K562 (cell line): Measurements from ENCODE around the gene TMEM247. TPM values are rescaled to one million over a fixed set of nuclear protein-coding genes. Genes with fewer than 3 reads are reported as not detected.

ENCODE experiments used
- ATAC-seq: fragments of 200-7000 bp; cut with Tn5 transposase; 3 replicates; pipeline ENCODE4 v1.9.1; 2020; ENCODE audit warnings: moderate library complexity
- BruUV-seq: library from RNA; stranded (reverse); fragments of 400-500 nt; replicated peaks from 2 replicates; lab custom pipeline; 2021; lab: Mats Ljungman, UMichigan
- CTCF ChIA-PET: fragments of 300-600 bp; formaldehyde crosslinking; extraction: SDS; loops from one replicate; lab custom pipeline; 2021; ENCODE audit warnings: low intra/inter-chr PET ratio; lab: Yijun Ruan, JAX
- POLR2A ChIA-PET: fragments of 300-600, 350-650 bp; sonication (Branson Sonifier 250); formaldehyde crosslinking; extraction: SDS; loops from one replicate; lab custom pipeline; 2021; ENCODE audit warnings: antibody characterized with exemption, inconsistent platforms; lab: Yijun Ruan, JAX
- DNase-seq, 4 experiments: peaks; one replicate each; pipeline versions ENCODE4 v3.0.0 to v3.0.0-alpha.2; 2011 to 2018; ENCODE audit warnings: low spot score in 3 of 4, mixed read lengths in 3 of 4; ENCODE audit errors: extremely low read depth in 1 of 4
- FAIRE-seq: peaks from 2 replicates; lab custom pipeline; 2011; peaks lifted over from hg19 to GRCh38; lab: Jason Lieb, UNC
- H2AFZ ChIP-seq: 2 replicates; pipeline ENCODE4 v1.6.0; 2011; ENCODE audit warnings: low read depth, low read length, control low read depth, inconsistent platforms
- H3K27ac ChIP-seq: fragments of 200-600 bp; 3 replicates; pipeline ENCODE4 v1.8.0; 2011; ENCODE audit warnings: low read depth, mild to moderate bottlenecking, control low read depth, inconsistent platforms, low read length, moderate library complexity, mixed read lengths; ENCODE audit errors: extremely low read depth
- H3K27me3 ChIP-seq, 2 experiments: fragments of 300-600 bp in 1 of 2; 2 replicates in 1 of 2; 3 replicates in 1 of 2; pipeline versions ENCODE4 v1.6.0 to v1.8.0; 2011; ENCODE audit warnings: inconsistent platforms in 2 of 2, low read length in 2 of 2, mild to moderate bottlenecking in 1 of 2, mixed read lengths in 1 of 2, moderate library complexity in 1 of 2; ENCODE audit not compliant: control insufficient read depth in 2 of 2, insufficient read depth in 2 of 2
- H3K36me3 ChIP-seq: fragments of 300-600 bp; 3 replicates; pipeline ENCODE4 v1.8.0; 2011; ENCODE audit warnings: mild to moderate bottlenecking, low read length, inconsistent platforms; ENCODE audit not compliant: control insufficient read depth, insufficient read depth
- H3K4me1 ChIP-seq, 2 experiments: fragments of 200-600 bp in 1 of 2; replicated peaks in 1 of 2; 2 replicates in 1 of 2; 3 replicates in 1 of 2; pipeline versions ENCODE4 v1.5.1 to v1.8.0; 2011; ENCODE audit warnings: inconsistent platforms in 2 of 2, low read length in 2 of 2, mild to moderate bottlenecking in 1 of 2, mixed read lengths in 1 of 2, moderate library complexity in 1 of 2; ENCODE audit not compliant: control insufficient read depth in 2 of 2, insufficient read depth in 2 of 2
- H3K4me2 ChIP-seq: 2 replicates; pipeline ENCODE4 v1.6.1; 2011; ENCODE audit warnings: low read length, control low read depth, inconsistent platforms, mixed read lengths; ENCODE audit not compliant: insufficient read depth
- H3K4me3 ChIP-seq: fragments of 200-600 bp; sonication (generic), shearing (Covaris generic); 2 replicates; pipeline ENCODE4 v1.5.1; 2016; ENCODE audit warnings: control low read depth, inconsistent platforms
- H3K79me2 ChIP-seq: fragments of 200-600 bp; 3 replicates; pipeline ENCODE4 v1.8.0; 2011; ENCODE audit warnings: low read length, inconsistent platforms; ENCODE audit not compliant: control insufficient read depth, insufficient read depth
- H3K9ac ChIP-seq, 2 experiments: 2 replicates each; pipeline versions ENCODE4 v1.6.0 to v1.6.1; 2011; ENCODE audit warnings: low read depth in 2 of 2, low read length in 2 of 2, control low read depth in 1 of 2, inconsistent platforms in 1 of 2, mild to moderate bottlenecking in 1 of 2, mixed read lengths in 1 of 2; ENCODE audit not compliant: insufficient read depth in 1 of 2
- H3K9me1 ChIP-seq: one replicate; pipeline ENCODE4 v1.6.0; 2011; ENCODE audit warnings: inconsistent platforms, mild to moderate bottlenecking, low read length, moderate library complexity; ENCODE audit not compliant: control insufficient read depth, insufficient read depth
- H3K9me3 ChIP-seq: replicated peaks from 2 replicates; pipeline ENCODE4 v1.5.1; 2011; ENCODE audit warnings: low read depth, low read length, inconsistent platforms; ENCODE audit not compliant: control insufficient read depth, insufficient read depth
- H4K20me1 ChIP-seq: replicated peaks from 2 replicates; pipeline ENCODE4 v1.6.1; 2011; ENCODE audit warnings: low read length, inconsistent platforms, mixed read lengths; ENCODE audit not compliant: control insufficient read depth, insufficient read depth
- ARID2 ChIP-seq: fragments of 450-650 bp; IDR thresholded peaks from 2 replicates; pipeline ENCODE4 v1.6.1; 2017; ENCODE audit warnings: antibody characterized with exemption, mild to moderate bottlenecking
- BCOR ChIP-seq: fragments of 450-650 bp; IDR thresholded peaks from 2 replicates; pipeline ENCODE4 v1.6.1; 2016
- CBX2 ChIP-seq: fragments of 200-600 bp; sonication (generic); IDR thresholded peaks from one replicate; pipeline ENCODE4 v1.6.1; 2012; ENCODE audit warnings: mild to moderate bottlenecking, low read length, inconsistent platforms; ENCODE audit not compliant: insufficient read depth, poor library complexity, severe bottlenecking
- CBX3 ChIP-seq, 2 experiments: IDR thresholded peaks; 1 replicate in 1 of 2; 2 replicates in 1 of 2; pipeline ENCODE4 v1.6.1; 2012; ENCODE audit warnings: inconsistent platforms in 2 of 2, low read length in 2 of 2, borderline replicate concordance in 1 of 2, control low read depth in 1 of 2
- FOXJ2 ChIP-seq: fragments of 200-800 bp; sonication (Bioruptor generic); IDR thresholded peaks from 2 replicates; pipeline ENCODE4 v1.6.1; 2016; ENCODE audit warnings: missing genetic modification characterization, missing compliant biosample characterization
- HDAC2 ChIP-seq: fragments of 450-650 bp; IDR thresholded peaks from 2 replicates; pipeline ENCODE4 v1.6.1; 2016; ENCODE audit warnings: mild to moderate bottlenecking
- NFIC ChIP-seq: fragments of 450-650 bp; IDR thresholded peaks from 2 replicates; pipeline ENCODE4 v1.6.1; 2017; ENCODE audit warnings: mild to moderate bottlenecking, inconsistent platforms
- PHB ChIP-seq: fragments of 250-450 bp; sonication (Bioruptor Pico); IDR thresholded peaks from 2 replicates; pipeline ENCODE4 v1.5.0; 2021
- RB1 ChIP-seq: fragments of 450-650 bp; IDR thresholded peaks from 2 replicates; pipeline ENCODE4 v1.6.1; 2017; ENCODE audit warnings: low read depth, mild to moderate bottlenecking
- SMARCA5 ChIP-seq: fragments of 450-650 bp; IDR thresholded peaks from 2 replicates; pipeline ENCODE4 v1.6.1; 2016
- TEAD4 ChIP-seq, 2 experiments: sonication (generic) in 1 of 2; formaldehyde crosslinking in 1 of 2; IDR thresholded peaks; 2 replicates each; pipeline versions ENCODE4 v1.6.1 to v1.8.0; 2012 to 2022; ENCODE audit warnings: borderline replicate concordance in 1 of 2, inconsistent platforms in 1 of 2, low read length in 1 of 2, mild to moderate bottlenecking in 1 of 2, missing genetic modification reagents in 1 of 2
- ZC3H11A ChIP-seq: IDR thresholded peaks from 2 replicates; pipeline ENCODE4 v1.6.1; 2012; ENCODE audit warnings: low read depth, low read length, improper control_type of control experiment
- ZNF12 ChIP-seq: sonication (generic); formaldehyde crosslinking; IDR thresholded peaks from 2 replicates; pipeline ENCODE4 v1.4.0; 2020; ENCODE audit warnings: mild to moderate bottlenecking, missing genetic modification reagents
- ZNF445 ChIP-seq: fragments of 250-450 bp; sonication (Bioruptor Pico); IDR thresholded peaks from 2 replicates; pipeline ENCODE4 v1.4.0; 2020; ENCODE audit warnings: low read depth, mild to moderate bottlenecking, moderate library complexity
- ZNF76 ChIP-seq: fragments of 250-450 bp; sonication (Bioruptor Pico); IDR thresholded peaks from 2 replicates; pipeline ENCODE4 v1.4.0; 2020; ENCODE audit warnings: mild to moderate bottlenecking, moderate library complexity, borderline replicate concordance
- ZNF77 ChIP-seq: fragments of 250-450 bp; sonication (Bioruptor Pico); IDR thresholded peaks from 2 replicates; pipeline ENCODE4 v1.5.0; 2020
- WGBS: fragments of 100-300 bp; shearing (Covaris generic); methylation state at CpG from one replicate; pipeline ENCODE4 v1.1.6; 2016; ENCODE audit warnings: low coverage, mixed read lengths; ENCODE audit not compliant: insufficient coverage; ENCODE audit errors: missing lambda C conversion rate; 5-methylcytosine and 5-hydroxymethylcytosine counted together
- in situ Hi-C: fragments of 300-500 bp; cut with MboI; formaldehyde crosslinking; loops from 4 replicates; pipeline ENCODE4 v1.15.0; 2018; ENCODE audit warnings: inconsistent platforms, mixed read lengths
- intact Hi-C: fragments of 100-400 bp; cut with micrococcal nuclease; formaldehyde crosslinking; loops from 2 replicates; pipeline ENCODE4 v1.14.2; 2022
- polyA plus RNA-seq, 8 experiments: library from polyadenylated mRNA; depleted of rRNA in 4 of 8; stranded (reverse) in 5 of 8; unstranded in 3 of 8; fragments of >200 nt; fragmentation: Nextera tagmentation in 2 of 8; fragmentation: Illumina TruSeq in 1 of 8; extraction: Ambion mirVana in 2 of 8; extraction: Trizol in 1 of 8; gene quantifications; 2 replicates each; pipeline versions ENCODE4 v1.2.1 to v1.2.3, GENCODE V29; 2011 to 2014; ENCODE audit warnings: inconsistent platforms in 1 of 8, missing spikeins in 1 of 8
- total RNA-seq, 7 experiments: library from RNA; depleted of rRNA in 6 of 7; stranded (reverse); fragments of >200 nt in 6 of 7; fragmentation: Illumina TruSeq in 2 of 7; extraction: Trizol in 2 of 7; gene quantifications; 2 replicates each; pipeline versions ENCODE4 v1.2.1 to v1.2.3, GENCODE V29; 2011 to 2021; ENCODE audit warnings: low replicate concordance in 1 of 7
- TF ChIP-seq, protein P1 (sequence below): fragments of 250-450 bp; sonication (Bioruptor Pico); IDR thresholded peaks from 2 replicates; pipeline ENCODE4 v1.9.0; 2021; ENCODE audit warnings: mild to moderate bottlenecking
- TF ChIP-seq, protein P2 (sequence below): fragments of 450-650 bp; conservative IDR thresholded peaks from 2 replicates; pipeline ENCODE4 v1.6.1; 2016; ENCODE audit warnings: missing genetic modification characterization, low read depth, mild to moderate bottlenecking, missing compliant biosample characterization, moderate library complexity
- TF ChIP-seq, protein P3 (sequence below): IDR thresholded peaks from 3 replicates; pipeline ENCODE4 v1.6.1; 2011; ENCODE audit warnings: borderline replicate concordance, mild to moderate bottlenecking, moderate library complexity; ENCODE audit not compliant: insufficient read length; ENCODE audit errors: extremely low read depth

TMEM247 gene
- total and polyA plus RNA-seq, 9 of the 15 experiments (the other 6 are each of a cell fraction or from before 2014, with no cell fraction given) = 0.24 to 4.7 (median 3.1) TPM

DNA sequence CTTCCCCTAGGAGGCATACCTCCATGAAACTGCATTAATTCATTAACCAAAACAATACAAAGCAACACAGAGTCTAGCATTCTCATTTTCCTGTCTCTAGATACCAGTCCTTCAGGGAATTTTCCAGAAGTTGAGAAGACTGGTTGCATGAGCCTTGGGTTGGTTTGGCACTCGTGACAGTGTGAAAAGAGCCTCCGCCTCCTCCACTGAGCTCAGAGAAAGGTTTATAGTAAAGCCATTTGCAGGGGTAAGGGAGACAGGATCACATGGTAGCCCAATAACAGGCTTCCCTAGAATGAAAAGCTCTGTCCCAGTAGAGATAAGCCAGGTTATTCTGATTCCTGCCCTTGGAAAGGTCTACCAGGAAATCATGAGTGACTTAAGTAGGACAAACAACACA lies 9.7 kb upstream of the TMEM247 start:
- in situ Hi-C loops = no loop called here
- no peak for TF ChIP-seq ZNF76 (CRISPR knock-in tag)
- no peak for TF ChIP-seq ZNF77 (CRISPR knock-in tag)
- no peak for TF ChIP-seq ZNF445 (CRISPR knock-in tag)
- no peak for TF ChIP-seq SMARCA5
- TF ChIP-seq PHB (CRISPR knock-in tag) = no peak
- TF ChIP-seq HDAC2 = no peak
- TF ChIP-seq TEAD4 (IDR thresholded peaks at IDR 0.05; ENCODE audit: low read length) = no peak
- TF ChIP-seq TEAD4 (CRISPR knock-in tag; IDR thresholded peaks at IDR 0.05; ENCODE audit: borderline replicate concordance) = no peak
- TF ChIP-seq CBX2 = no peak
- TF ChIP-seq ZC3H11A = no peak
- no peak for TF ChIP-seq BCOR
- TF ChIP-seq, protein P1, sequence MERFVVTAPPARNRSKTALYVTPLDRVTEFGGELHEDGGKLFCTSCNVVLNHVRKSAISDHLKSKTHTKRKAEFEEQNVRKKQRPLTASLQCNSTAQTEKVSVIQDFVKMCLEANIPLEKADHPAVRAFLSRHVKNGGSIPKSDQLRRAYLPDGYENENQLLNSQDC (CRISPR knock-in tag) = no peak
- TF ChIP-seq, protein P2, sequence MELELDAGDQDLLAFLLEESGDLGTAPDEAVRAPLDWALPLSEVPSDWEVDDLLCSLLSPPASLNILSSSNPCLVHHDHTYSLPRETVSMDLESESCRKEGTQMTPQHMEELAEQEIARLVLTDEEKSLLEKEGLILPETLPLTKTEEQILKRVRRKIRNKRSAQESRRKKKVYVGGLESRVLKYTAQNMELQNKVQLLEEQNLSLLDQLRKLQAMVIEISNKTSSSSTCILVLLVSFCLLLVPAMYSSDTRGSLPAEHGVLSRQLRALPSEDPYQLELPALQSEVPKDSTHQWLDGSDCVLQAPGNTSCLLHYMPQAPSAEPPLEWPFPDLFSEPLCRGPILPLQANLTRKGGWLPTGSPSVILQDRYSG (tag) = no peak
- TF ChIP-seq ARID2 = no peak
- TF ChIP-seq ZNF12 = no peak
- TF ChIP-seq, protein P3, sequence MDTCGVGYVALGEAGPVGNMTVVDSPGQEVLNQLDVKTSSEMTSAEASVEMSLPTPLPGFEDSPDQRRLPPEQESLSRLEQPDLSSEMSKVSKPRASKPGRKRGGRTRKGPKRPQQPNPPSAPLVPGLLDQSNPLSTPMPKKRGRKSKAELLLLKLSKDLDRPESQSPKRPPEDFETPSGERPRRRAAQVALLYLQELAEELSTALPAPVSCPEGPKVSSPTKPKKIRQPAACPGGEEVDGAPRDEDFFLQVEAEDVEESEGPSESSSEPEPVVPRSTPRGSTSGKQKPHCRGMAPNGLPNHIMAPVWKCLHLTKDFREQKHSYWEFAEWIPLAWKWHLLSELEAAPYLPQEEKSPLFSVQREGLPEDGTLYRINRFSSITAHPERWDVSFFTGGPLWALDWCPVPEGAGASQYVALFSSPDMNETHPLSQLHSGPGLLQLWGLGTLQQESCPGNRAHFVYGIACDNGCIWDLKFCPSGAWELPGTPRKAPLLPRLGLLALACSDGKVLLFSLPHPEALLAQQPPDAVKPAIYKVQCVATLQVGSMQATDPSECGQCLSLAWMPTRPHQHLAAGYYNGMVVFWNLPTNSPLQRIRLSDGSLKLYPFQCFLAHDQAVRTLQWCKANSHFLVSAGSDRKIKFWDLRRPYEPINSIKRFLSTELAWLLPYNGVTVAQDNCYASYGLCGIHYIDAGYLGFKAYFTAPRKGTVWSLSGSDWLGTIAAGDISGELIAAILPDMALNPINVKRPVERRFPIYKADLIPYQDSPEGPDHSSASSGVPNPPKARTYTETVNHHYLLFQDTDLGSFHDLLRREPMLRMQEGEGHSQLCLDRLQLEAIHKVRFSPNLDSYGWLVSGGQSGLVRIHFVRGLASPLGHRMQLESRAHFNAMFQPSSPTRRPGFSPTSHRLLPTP = no peak
- no peak for TF ChIP-seq NFIC
- no peak for TF ChIP-seq CBX3 (IDR thresholded peaks at IDR 0.05; ENCODE audit: borderline replicate concordance in 1 of 2, low read length in 2 of 2)
- no peak for TF ChIP-seq RB1
- no peak for TF ChIP-seq FOXJ2
- TF ChIP-seq, all 486 proteins: peak for 0
- DNase-seq (no peak), ATAC-seq (no peak; the same call in 2 of the 3 replicates), FAIRE-seq (no peak)
- Histone ChIP-seq H3K36me3 (no peaks in the 10 kb centered on the region), H4K20me1 (0 out of 2 replicates have a peak, but pooled peaks cover 3% of the 10 kb centered on the region), H3K27me3 (no peaks in the 10 kb centered on the region), H3K4me2 (no peak overlapping the region), H3K79me2 (no peaks in the 10 kb centered on the region), H3K27ac (no peak overlapping the region), H2AFZ (peak overlapping the region; percentile 72; the same call in 1 of the 2 replicates), H3K9me1 (no peaks in the 10 kb centered on the region), H3K9me3 (no peaks in the 10 kb centered on the region), H3K4me1 (peaks cover 0 to 10% of the 10 kb centered on the region in 2 experiments; a peak in 3 of 5 replicates), H3K9ac (no peak overlapping the region), H3K4me3 (no peak overlapping the region)
- ChIA-PET CTCF (no interaction called here), POLR2A (interaction anchor here (0.6 to 1.9 kb wide), 3 partner anchors 10 to 430 kb away, joined by 3 to 4 read pairs (median 4); no protein-coding TSS in a partner anchor)
- WGBS = 36% methylated on average over 2 of the region's 2 CpGs
- intact Hi-C loops = no loop called here
- BruUV-seq = no TSS peak
